ENCODE measurements around the gene MYO5C. TPM values are rescaled to one million over a fixed set of nuclear protein-coding genes. Genes with fewer than 3 reads are reported as not detected.

MYO5C gene
- total RNA-seq, 1 donor from 2014 or later: 2.1 TPM

- ATAC-seq: peak; percentile 89
- intact Hi-C loops (cut with micrococcal nuclease): loop anchor here (5.0 kb wide), 1 partner anchor 45 kb away; no protein-coding TSS in a partner anchor
- no peak for DNase-seq
Measured at GRCh38 chr15:52227456-52227855, 68.1 kb downstream of the MYO5C start.

DNA sequence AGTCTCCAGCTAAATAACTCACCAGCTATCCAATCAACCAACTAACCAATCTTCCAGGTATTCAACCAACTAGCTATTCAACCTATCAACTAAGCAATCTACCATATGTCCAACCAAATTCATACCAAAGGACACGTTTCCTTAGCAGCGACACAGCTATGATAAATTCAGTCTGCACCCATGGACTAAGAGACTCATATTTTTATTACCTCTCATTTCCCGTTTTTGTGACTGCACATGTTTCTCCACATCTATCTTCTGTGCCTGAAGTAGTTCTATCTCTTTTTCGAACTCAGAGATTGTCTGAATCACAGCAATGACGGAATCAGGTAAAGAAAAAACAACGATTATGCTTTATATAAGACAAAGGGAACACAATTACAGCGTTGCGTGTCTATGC lies 70.4 kb downstream of the MYO5C start:
- ATAC-seq: no peak
- no peak for DNase-seq
- intact Hi-C loops (cut with micrococcal nuclease): loop anchor here (5.0 kb wide), 1 partner anchor 43 kb away; no protein-coding TSS in a partner anchor

GRCh38 chr15:52224211-52224610 lies 71.4 kb downstream of the MYO5C start:
- DNase-seq: no peak
- ATAC-seq: no peak
- intact Hi-C loops (cut with micrococcal nuclease): no loop called here

DNA sequence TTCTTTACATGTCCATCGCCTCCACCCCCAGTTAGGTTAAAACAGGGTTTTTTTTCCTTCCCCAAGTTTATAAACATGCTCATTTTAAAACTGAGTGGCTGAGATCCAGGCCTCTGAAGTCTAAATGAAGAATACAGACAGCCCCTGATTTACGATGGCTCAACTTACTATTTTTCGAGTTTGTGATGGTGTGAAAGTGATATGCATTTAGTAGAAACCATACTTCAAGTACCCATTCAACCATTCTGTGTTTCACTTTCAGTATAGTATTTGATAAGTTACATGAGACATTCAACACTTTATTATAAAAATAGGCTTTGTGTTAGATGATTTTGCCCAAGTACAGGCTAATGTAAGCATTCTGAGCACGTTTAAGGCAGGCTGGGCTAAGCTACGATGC lies 73.9 kb downstream of the MYO5C start:
- DNase-seq (no peak), ATAC-seq (no peak)
- intact Hi-C loops (cut with micrococcal nuclease): no loop called here

DNA sequence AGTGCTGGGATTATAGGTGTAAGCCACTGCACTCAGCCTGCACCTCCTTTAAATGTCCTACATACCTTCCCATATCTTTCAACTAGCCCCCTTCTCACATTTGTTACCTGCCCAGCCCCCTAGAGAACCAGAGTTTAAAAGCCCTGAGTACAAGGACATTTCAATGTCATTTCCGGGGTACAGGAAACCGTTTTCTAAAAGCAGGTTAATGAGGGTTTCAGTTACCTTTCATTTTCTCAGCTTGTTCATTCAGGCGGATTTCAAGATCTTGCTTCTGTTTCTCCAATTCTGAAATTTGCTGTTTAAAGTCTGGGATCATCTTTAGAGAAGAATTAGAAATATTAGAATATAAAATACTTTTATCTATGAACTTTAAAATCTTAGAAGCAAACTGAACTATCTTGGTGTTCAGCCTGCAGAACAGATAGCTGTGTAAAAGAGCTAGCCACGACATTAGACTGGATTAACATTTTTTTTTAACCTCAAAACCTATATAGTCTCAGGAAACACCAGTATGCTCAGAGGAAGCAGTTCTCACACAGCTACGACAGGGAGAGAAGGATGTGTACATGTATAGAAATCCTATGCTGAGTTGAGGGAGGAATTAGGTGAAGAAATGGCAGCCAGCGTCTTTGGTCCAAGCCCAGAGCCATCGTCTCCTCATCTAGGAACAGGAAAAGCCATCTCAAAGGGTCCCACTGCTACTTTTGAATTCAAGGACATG lies 74.5 kb downstream of the MYO5C start:
- intact Hi-C loops (cut with micrococcal nuclease): no loop called here
- DNase-seq (no peak), ATAC-seq (no peak)

DNA sequence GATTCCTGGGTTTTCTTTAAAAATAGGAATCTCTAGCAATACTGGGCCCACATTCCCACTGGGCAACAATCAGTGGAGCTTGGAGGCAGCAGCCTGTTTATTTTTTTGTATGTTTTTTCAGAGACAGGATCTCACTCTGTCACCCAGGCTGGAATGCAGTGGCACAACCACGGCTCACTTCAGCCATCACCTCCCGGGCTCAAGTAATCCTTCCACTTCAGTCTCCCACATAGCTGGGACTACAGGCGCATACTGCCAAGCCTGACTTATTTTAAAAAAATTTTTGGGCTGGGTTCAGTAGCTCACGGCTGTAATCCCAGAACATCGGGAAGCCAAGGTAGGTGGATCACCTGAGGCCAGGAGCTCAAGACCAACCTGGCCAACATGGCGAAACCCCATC lies 75.4 kb downstream of the MYO5C start:
- intact Hi-C loops (cut with micrococcal nuclease): no loop called here
- ATAC-seq: peak; percentile 17

GRCh38 chr15:52218816-52219215 lies 76.8 kb downstream of the MYO5C start:
- intact Hi-C loops (cut with micrococcal nuclease): no loop called here
- ATAC-seq: no peak
- no peak for DNase-seq

More for the DNA sequence above, 75.4 kb downstream of the MYO5C start:
- no peak for DNase-seq

DNA sequence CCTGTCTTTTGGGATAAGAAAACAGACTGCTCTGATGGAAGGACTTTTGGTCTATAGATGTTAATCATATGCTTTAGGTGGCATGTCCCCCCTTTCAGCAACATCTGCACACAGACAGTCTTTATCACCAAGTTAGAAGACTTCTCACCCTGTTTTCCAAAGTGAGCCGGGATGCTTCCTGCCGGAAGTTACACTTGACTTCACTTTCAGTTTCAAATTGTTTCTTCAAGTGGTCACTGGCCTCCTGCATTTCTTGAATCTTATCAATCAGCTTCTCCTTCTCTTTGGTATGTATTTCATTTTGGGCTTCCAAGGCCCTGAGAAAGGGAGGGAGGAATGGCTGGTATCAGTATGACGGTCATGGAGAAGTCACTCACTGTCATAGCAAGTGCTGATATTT lies 77.2 kb downstream of the MYO5C start:
- no peak for DNase-seq
- intact Hi-C loops (cut with micrococcal nuclease): no loop called here
- ATAC-seq: no peak

DNA sequence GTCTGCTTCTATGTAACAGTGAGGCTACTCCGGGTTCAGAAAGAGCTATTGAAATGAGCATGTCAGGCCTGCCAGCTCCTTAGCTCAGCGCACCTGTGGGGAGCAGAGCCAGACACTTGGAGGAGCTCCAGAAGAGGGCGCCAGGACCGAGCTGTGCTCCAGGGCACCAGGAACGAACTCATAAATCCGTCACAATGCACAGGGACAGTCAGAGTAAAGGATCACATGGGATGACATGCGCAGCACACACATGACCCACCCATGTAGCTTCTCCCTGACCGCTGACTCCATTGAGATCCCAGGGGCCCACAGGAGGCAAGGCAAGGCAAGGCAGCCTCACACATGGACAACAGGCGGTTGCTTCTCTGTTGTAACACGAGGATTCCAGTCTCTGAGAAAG lies 78.4 kb downstream of the MYO5C start:
- intact Hi-C loops (cut with micrococcal nuclease): no loop called here
- no peak for DNase-seq
- ATAC-seq: no peak

DNA sequence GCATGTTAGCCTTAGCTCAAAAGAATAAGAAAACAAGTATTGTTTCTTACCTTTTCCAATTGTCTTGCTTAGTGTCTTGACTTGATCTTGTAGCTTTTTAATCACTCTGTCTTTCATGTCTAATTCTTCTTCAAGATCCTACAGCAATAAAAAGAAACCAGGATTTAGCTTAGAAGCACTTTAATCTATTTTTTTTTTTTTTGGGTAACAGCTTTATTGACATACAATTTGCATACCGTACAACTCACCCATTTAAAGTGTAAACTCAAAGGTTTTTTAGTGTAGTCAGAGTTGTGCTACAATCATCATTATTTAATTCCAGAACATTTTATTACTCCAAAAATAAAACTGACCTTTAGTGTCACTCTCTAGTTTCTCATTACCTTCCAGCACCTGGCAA lies 81.1 kb downstream of the MYO5C start:
- intact Hi-C loops (cut with micrococcal nuclease): no loop called here
- no peak for ATAC-seq
- DNase-seq: no peak

DNA sequence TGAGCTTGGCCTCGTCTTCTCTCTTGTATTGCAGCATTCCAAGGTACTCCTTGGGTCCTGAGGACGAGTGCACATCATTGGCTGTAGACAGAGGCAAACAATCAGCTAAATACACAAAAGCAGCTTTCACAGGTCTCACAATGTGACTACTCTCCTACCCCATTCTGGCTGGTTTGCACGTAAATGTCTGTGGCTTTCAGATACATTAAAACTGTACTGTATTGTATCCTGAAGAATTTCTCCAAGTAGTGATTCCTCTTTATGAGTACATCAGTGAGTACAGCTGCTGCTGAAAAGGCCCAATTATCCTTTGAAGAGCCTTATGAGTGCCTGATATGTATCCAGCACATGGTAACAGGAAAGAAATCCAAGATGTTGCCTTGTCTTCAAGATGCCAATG lies 82.4 kb downstream of the MYO5C start:
- ATAC-seq (no peak), DNase-seq (no peak)
- intact Hi-C loops (cut with micrococcal nuclease): no loop called here

DNA sequence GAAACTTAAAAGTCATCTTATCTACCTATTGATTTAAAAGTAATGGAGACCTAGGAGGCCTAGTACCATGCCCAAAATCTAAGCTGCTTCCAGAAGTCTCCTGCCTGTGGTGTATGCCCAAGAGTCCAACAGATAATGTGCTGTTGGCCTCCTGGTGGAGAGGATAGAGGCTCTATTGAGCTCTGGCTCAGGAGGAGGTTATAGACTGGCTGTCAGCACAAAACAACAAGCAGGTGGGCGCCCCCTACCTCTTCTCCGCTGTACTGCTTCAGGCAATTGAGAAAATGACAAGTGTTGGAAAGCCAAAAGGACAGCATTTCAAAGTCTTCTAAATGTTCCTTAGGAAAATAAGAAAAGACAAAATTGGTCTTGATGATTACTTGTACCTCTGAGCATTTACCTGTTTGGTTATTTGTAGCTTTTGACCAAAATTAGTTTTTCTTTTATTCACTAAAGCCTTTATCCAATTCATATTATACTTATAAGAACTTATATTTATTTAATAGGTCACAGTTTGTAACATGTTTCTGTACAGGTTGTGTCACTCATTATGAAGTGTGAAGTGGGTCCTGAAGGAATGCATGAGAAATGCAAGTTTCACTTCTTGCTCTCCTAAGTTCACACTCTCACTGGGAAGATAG lies 87.2 kb downstream of the MYO5C start:
- ATAC-seq: peak; percentile 38
- peak; percentile 51 for DNase-seq
- intact Hi-C loops (cut with micrococcal nuclease): no loop called here

DNA sequence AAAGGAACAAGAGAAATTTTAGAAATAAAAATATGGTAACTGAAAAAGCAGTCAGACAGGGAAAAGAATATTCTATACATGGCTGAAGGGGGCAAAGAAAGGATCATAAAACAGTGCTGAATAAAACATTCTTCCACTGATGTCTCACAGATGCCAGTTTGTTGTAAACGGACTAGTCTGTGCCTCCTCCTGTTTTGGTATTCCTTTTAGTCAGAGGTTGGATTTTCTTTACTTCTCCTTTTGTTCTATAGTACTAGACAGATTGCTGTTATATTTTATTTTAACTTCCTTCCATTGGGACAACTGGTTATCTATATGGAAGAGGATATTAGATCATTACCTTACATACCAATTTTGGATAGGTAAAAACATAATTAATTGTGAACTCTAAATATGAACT lies 88.4 kb downstream of the MYO5C start:
- intact Hi-C loops (cut with micrococcal nuclease): no loop called here
- no peak for ATAC-seq
- no peak for DNase-seq

DNA sequence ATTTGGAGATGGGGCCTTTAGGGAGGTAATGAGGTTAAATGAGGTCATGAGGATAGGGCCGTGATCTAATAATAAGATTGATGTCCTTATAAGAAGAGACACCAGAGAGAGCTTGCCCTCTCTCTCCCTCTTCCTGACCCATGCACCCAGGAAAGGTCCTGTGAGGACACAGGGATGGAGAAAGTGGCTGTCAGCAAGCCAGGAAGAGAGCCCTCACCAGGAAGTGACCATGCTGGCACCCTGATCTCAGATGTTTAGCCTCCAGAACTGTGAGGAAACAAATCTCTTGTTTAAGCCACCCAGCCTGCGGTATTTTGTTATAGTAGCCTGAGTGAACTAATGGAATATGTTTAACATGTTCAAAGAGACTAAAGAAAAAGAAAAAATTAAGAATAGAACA lies 89.2 kb downstream of the MYO5C start:
- ATAC-seq (peak; percentile 42), DNase-seq (no peak)
- intact Hi-C loops (cut with micrococcal nuclease): no loop called here

DNA sequence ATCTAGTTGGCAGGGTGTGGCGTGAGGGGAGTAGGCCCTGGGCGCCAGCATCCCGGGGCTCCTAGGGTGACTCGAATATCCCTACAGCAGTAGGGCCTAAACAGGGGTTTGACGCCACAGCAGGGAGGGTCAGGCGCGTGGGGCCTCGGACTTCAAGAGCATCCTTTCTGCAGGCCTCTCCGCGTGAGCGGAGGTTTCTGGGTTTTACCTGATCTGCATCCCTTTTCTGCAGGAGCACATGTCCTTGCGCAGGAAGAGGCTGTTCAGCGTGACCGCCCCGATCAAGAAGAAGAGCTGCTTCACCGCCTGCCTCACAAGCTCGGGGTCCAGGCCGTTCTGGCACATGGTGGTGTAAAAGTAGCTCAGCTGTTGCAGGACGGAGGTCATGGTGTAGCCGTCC lies 90.9 kb downstream of the MYO5C start:
- intact Hi-C loops (cut with micrococcal nuclease): no loop called here
- DNase-seq: no peak
- no peak for ATAC-seq

- intact Hi-C loops (cut with micrococcal nuclease): no loop called here
- no peak for DNase-seq
- no peak for ATAC-seq
Measured at GRCh38 chr15:52200831-52201365, 94.7 kb downstream of the MYO5C start.

DNA sequence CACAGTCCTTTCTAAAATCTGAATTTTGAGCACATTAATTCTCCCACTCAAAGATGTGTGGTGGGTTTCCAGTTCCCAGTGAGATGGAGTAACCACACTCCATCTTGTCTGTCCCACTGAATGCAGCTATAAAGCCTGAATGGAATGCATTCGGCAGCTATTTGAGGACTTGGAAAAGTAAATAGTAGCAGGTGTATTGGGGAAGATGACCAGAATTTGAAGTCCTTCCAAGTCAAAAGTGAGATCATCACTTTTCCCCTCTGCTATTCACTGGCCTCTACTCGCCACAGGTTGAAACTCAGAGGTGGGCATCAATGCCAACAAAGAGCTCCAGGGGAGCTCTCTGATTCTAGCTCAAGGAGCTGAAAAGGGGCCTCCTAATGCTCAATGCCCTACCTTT lies 96.3 kb downstream of the MYO5C start:
- DNase-seq: no peak
- intact Hi-C loops (cut with micrococcal nuclease): no loop called here
- no peak for ATAC-seq

- DNase-seq: no peak
- no peak for ATAC-seq
- intact Hi-C loops (cut with micrococcal nuclease): no loop called here
Measured at GRCh38 chr15:52196891-52197290, 98.7 kb downstream of the MYO5C start.

- ATAC-seq (no peak), DNase-seq (no peak)
- intact Hi-C loops (cut with micrococcal nuclease): no loop called here
Measured at GRCh38 chr15:52193791-52194190, 101.8 kb downstream of the MYO5C start.

DNA sequence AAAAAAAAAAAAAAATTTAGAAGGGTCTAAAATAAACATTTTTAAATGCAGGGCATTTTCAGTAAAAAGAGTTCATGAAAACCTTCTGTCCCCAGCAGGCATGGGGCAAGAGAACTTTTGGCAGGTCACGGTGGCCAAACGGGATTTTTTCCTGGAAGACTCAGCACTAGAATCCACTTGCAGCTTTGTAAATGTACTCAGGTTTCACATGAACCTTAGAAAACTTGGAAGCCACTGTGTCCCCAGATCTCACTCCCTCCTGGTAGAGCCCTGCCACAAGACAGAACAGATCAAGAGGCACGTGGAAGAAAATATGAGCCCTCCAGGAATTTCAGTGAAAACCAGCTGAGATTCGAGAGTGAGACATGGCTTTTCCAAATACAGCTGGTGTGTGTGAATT lies 102.3 kb downstream of the MYO5C start:
- ATAC-seq (no peak), DNase-seq (no peak)
- intact Hi-C loops (cut with micrococcal nuclease): no loop called here

DNA sequence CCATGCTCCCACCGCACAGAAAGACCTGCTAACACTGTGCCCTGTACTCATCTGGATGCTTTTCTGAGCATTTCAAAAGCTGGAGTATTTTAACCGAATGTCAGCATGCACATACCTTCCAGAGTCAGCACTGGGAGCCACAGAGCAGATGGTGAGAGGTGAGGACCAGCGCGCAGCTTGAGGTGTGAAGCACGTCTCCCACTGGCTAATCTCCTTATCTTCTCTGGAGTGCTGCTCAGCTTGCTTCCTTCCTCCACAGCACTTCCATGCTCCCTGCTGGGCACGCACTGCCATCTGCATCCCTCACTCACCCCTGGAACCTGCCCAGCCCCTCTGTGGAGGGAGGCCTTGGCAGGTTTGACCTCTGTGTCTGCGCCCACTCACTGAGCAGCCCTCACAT lies 104.4 kb downstream of the MYO5C start, which contains the start of gene GNB5:
GNB5 (minus strand) TSS at position 186 of the 400 bp plus-strand sequence. CDS start 6,716 bp downstream, outside the sequence.
- DNase-seq (no peak), ATAC-seq (no peak)
- intact Hi-C loops (cut with micrococcal nuclease): no loop called here

Measured in left ventricle myocardium superior (tissue), 1 donor.